ENCODE data around the gene COQ8B.
"Not testable (repeated sequence)": the region's sequence is repeated elsewhere in the genome, so short reads cannot be mapped to it uniquely, and the experiment has no call there.

Gene COQ8B

GRCh38 chr19:40716482-40717324 is at the start of gene COQ8B, which contains the start of gene ITPKC:
TSS of gene COQ8B (minus strand) at chr19:40716886. CDS start at chr19:40714632, 2,254 bp downstream.
TSS of gene ITPKC (plus strand) at chr19:40717112. CDS start at chr19:40717136, 24 bp downstream.
- peak; percentile 87 for DNase-seq (ENCODE audit: low read depth)
- TF ChIP-seq, protein P1, sequence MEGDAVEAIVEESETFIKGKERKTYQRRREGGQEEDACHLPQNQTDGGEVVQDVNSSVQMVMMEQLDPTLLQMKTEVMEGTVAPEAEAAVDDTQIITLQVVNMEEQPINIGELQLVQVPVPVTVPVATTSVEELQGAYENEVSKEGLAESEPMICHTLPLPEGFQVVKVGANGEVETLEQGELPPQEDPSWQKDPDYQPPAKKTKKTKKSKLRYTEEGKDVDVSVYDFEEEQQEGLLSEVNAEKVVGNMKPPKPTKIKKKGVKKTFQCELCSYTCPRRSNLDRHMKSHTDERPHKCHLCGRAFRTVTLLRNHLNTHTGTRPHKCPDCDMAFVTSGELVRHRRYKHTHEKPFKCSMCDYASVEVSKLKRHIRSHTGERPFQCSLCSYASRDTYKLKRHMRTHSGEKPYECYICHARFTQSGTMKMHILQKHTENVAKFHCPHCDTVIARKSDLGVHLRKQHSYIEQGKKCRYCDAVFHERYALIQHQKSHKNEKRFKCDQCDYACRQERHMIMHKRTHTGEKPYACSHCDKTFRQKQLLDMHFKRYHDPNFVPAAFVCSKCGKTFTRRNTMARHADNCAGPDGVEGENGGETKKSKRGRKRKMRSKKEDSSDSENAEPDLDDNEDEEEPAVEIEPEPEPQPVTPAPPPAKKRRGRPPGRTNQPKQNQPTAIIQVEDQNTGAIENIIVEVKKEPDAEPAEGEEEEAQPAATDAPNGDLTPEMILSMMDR (conservative IDR thresholded peaks at IDR 0.05; ENCODE audit: low read depth, low read length), result no peak
- peak within 1 kb of the TSS; percentile 65 for H3K4me3 ChIP-seq (ENCODE audit: low read length)

- not testable (repeated sequence) for DNase-seq (ENCODE audit: low read depth); H3K4me3 ChIP-seq (ENCODE audit: low read length)
Observed at GRCh38 chr19:40766385-40766784, 49.7 kb upstream of the COQ8B start.

DNA sequence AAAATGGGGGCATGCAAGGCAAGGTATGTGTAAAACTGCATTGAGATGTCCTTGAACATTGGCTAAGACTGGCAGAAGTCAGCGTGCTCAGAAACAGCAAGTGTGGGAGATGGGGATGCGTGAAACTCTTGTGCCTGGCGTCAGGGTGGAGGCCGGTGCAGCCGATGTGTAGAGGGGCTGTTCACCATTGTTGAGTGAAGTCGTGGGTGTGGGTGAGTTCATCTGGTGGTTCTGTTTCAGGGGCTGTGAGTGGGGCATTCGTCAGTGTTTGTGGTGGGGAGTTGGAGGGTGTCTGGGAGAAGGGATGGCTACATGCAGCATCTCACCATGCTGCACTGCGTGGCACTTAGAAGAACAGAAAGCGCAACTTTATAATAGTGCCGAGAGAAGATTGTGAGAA is 47.3 kb upstream of the COQ8B start:
- no peak for DNase-seq (ENCODE audit: low read depth)
- H3K4me3 ChIP-seq (ENCODE audit: low read length), result no peak overlapping the region
- TF ChIP-seq, protein P1 (conservative IDR thresholded peaks at IDR 0.05; ENCODE audit: low read depth, low read length), result no peak

GRCh38 chr19:40763526-40763925 is 46.8 kb upstream of the COQ8B start:
- H3K4me3 ChIP-seq (ENCODE audit: low read length), result no peak overlapping the region
- DNase-seq (ENCODE audit: low read depth), result no peak
- TF ChIP-seq, protein P1 (conservative IDR thresholded peaks at IDR 0.05; ENCODE audit: low read depth, low read length), result no peak

GRCh38 chr19:40762754-40763470 is 46.2 kb upstream of the COQ8B start:
- TF ChIP-seq, protein P1 (conservative IDR thresholded peaks at IDR 0.05; ENCODE audit: low read depth, low read length), result no peak
- DNase-seq (ENCODE audit: low read depth), result no peak
- H3K4me3 ChIP-seq (ENCODE audit: low read length), result no peak overlapping the region

- no peak for DNase-seq (ENCODE audit: low read depth)
- TF ChIP-seq, protein P1 (conservative IDR thresholded peaks at IDR 0.05; ENCODE audit: low read depth, low read length), result no peak
- no peak overlapping the region for H3K4me3 ChIP-seq (ENCODE audit: low read length)
Observed at GRCh38 chr19:40759352-40759751, 42.7 kb upstream of the COQ8B start.

GRCh38 chr19:40758491-40758890 is 41.8 kb upstream of the COQ8B start:
- no peak for DNase-seq (ENCODE audit: low read depth)
- no peak overlapping the region for H3K4me3 ChIP-seq (ENCODE audit: low read length)
- TF ChIP-seq, protein P1 (conservative IDR thresholded peaks at IDR 0.05; ENCODE audit: low read depth, low read length), result no peak

All from retinal pigment epithelial cell (primary cell).